Placental pericyte (primary cell): ENCODE results near the gene ETV4. TPM values are rescaled to one million over a fixed set of nuclear protein-coding genes. Genes with fewer than 3 reads are reported as not detected.

Experiments used
- total RNA-seq: library from RNA; depleted of rRNA; stranded (reverse); fragments of >200 nt; gene quantifications from 2 replicates; pipeline ENCODE4 v1.2.3, GENCODE V29; 2012

The ETV4 gene
- 9.4 and 26.1 TPM in 2 replicates for total RNA-seq

GRCh38 chr17:43546319-43547188 is at the start of gene ETV4:
Gene ETV4, minus strand, starts transcription at chr17:43546340. Its CDS starts 723 bp downstream, at chr17:43545617.

GRCh38 chr17:43483674-43484551 is 62.2 kb downstream of the ETV4 start, which contains the start of gene DHX8:
Gene DHX8, plus strand, starts transcription at chr17:43483975. Its CDS starts 63 bp downstream, at chr17:43484038.

Other genes with a start within 250 kb of the ETV4 start
- 6.0 and 16.6 TPM in 2 replicates for gene ARL4D, start 147.3 kb downstream of the ETV4 start, total RNA-seq
- gene DHX8, start 62.4 kb downstream of the ETV4 start, total RNA-seq = 49.0 and 54.3 TPM in 2 replicates
- gene MEOX1, start 115.6 kb upstream of the ETV4 start, total RNA-seq = 0.22 and 6.6 TPM in 2 replicates
- gene SOST, start 212.5 kb upstream of the ETV4 start, total RNA-seq = not detected in 2 replicates
- gene DUSP3, start 232.6 kb upstream of the ETV4 start, total RNA-seq = 67.6 and 81.0 TPM in 2 replicates
- gene CFAP97D1, start 234.1 kb upstream of the ETV4 start, total RNA-seq = under 0.01 TPM in 1 of 2 replicates, not detected in the other